Left forelimb (tissue), 1 donor: ENCODE results near the gene SOX15.
"Not testable (repeated sequence)": the region's sequence is repeated elsewhere in the genome, so short reads cannot be mapped to it uniquely, and the experiment has no call there.

Source experiments
- DNase-seq: peaks from one replicate; pipeline ENCODE4 v3.0.0-alpha.2; 2018; ENCODE audit warnings: low spot score

The SOX15 gene

GRCh38 chr17:7610641-7611040 is 20.7 kb upstream of the SOX15 start:
- no peak for DNase-seq

GRCh38 chr17:7606280-7606679 is 16.4 kb upstream of the SOX15 start:
- DNase-seq = no peak

GRCh38 chr17:7597561-7597960 is 7.7 kb upstream of the SOX15 start:
- DNase-seq = not testable (repeated sequence)

- DNase-seq = no peak
Measured at GRCh38 chr17:7593296-7593695, 3.4 kb upstream of the SOX15 start.

- no peak for DNase-seq
Measured at GRCh38 chr17:7592422-7593021, 2.6 kb upstream of the SOX15 start.

GRCh38 chr17:7591596-7591995 is 1.7 kb upstream of the SOX15 start:
- no peak for DNase-seq

GRCh38 chr17:7590743-7591142 is 849 bp upstream of the SOX15 start:
- no peak for DNase-seq

- DNase-seq = peak; percentile 87
Measured at GRCh38 chr17:7589204-7589868, 558 bp downstream of the SOX15 start.

- no peak for DNase-seq
Measured at GRCh38 chr17:7588553-7589203, 1.2 kb downstream of the SOX15 start.

GRCh38 chr17:7587420-7588151 is 2.3 kb downstream of the SOX15 start:
- no peak for DNase-seq

GRCh38 chr17:7586673-7587419 is 3.0 kb downstream of the SOX15 start:
- DNase-seq = no peak

- peak; percentile 98 for DNase-seq
Measured at GRCh38 chr17:7583253-7584109, 6.4 kb downstream of the SOX15 start, which contains the start of gene MPDU1. TSS of gene MPDU1 (plus strand) at chr17:7583852. CDS start at chr17:7583863, 11 bp downstream.

GRCh38 chr17:7582396-7583252 is 7.3 kb downstream of the SOX15 start:
- no peak for DNase-seq

GRCh38 chr17:7580604-7581575 is 9.0 kb downstream of the SOX15 start:
- DNase-seq = no peak

- DNase-seq = no peak
Measured at GRCh38 chr17:7579834-7580603, 9.9 kb downstream of the SOX15 start.

GRCh38 chr17:7579001-7579833 is 10.7 kb downstream of the SOX15 start, which contains the start of gene CD68:
TSS of gene CD68 (plus strand) at chr17:7579638. CDS start at chr17:7579678, 40 bp downstream.
- no peak for DNase-seq
